ENCODE results near the gene STX16.

Gene STX16

DNA sequence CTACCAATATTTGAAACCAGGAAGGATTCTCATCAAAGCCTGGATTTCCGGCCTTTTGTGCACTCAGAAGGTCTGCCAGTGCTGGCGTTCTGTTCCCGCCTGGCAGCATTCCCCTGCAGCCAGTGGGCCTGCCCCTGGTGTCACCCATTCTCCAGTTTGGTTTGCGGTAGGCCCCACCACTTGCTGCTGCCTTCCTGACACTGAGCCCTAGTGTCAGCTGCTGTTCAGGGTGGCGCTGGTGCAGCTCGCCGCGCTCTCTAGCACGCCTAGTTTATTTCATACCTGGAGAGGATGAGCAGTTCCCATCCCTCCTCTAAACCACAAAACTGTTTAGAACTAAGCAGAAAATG lies 51.1 kb downstream of the STX16 start:
- no peaks in the 10 kb centered on the region for H3K27me3 ChIP-seq (ENCODE audit: insufficient read depth, low read length, poor library complexity)
- H3K27ac ChIP-seq (ENCODE audit: low read depth, low read length) = no peak overlapping the region
- H3K4me3 ChIP-seq (ENCODE audit: low read length) = no peak overlapping the region
- H4K8ac ChIP-seq (ENCODE audit: low read depth, low read length) = no peak overlapping the region
- no peaks in the 10 kb centered on the region for H3K4me1 ChIP-seq (ENCODE audit: control insufficient read depth, low read depth, low read length)
- no peak overlapping the region for H3K18ac ChIP-seq (ENCODE audit: low read length)
- no peak overlapping the region for H3K23ac ChIP-seq (ENCODE audit: low read length)
- H3K36me3 ChIP-seq (ENCODE audit: control insufficient read depth, insufficient read depth, low read length) = no peaks in the 10 kb centered on the region
- H2AK5ac ChIP-seq (ENCODE audit: low read length) = no peak overlapping the region
- H3K79me2 ChIP-seq (ENCODE audit: control insufficient read depth, insufficient read depth, low read length) = no peaks in the 10 kb centered on the region
- H4K5ac ChIP-seq (ENCODE audit: low read length) = no peak overlapping the region
- H3K4me2 ChIP-seq (ENCODE audit: low read length) = no peak overlapping the region
- no peak overlapping the region for H3K4ac ChIP-seq (ENCODE audit: low read depth, low read length)
- H3K9ac ChIP-seq (ENCODE audit: low read length) = no peak overlapping the region
- WGBS (ENCODE audit: extremely low coverage, insufficient coverage, low lambda C conversion rate) = no CpG with 5 or more reads among the region's 9 CpGs
- no peak overlapping the region for H2BK15ac ChIP-seq (replicated peaks; ENCODE audit: low read depth)
- H3K79me1 ChIP-seq (ENCODE audit: low read length) = no peaks in the 10 kb centered on the region
- H2BK5ac ChIP-seq (ENCODE audit: low read length) = no peak overlapping the region
- no peak overlapping the region for H3K56ac ChIP-seq (ENCODE audit: low read length)
- H2BK120ac ChIP-seq (ENCODE audit: low read depth, low read length) = no peak overlapping the region
- DNase-seq = no peak

DNA sequence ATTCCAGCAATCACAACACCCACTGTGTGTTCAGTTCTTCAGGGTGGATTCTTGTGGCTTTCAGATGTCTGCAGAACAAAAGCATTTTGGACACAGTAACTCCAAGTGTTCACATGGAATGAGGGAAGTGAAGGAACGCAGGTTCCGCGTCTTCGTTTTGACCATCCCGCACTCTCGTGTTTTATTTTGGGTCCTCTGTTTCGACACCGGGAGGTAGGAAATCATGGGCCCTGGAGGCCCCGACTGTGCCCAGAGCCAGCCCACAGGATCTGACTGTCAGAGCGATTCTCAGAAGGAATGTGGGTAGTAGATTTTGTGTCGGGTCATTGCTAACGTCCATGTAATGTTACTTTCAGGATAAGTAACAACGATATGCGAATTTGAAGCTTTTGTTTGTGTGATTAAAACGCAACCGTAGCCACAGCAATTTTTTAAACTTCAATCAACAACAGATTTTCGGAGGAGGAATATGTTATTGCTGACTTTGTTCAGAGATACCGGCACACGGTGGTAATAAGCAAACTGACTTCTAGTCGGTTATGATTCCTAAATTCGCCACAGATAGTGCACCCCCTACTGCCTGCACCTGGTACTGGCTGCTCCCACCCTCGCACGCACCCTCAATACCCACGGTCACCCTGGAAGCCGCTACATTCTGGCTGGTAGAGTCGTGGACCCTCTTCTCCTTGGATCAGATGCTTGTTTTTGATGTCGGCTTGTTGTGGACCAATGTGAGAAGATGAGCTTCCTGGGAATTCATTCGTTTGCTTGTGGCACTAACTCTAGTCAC lies 52.0 kb downstream of the STX16 start:
- Histone ChIP-seq H3K4me1 (ENCODE audit: control insufficient read depth, low read depth, low read length) (no peaks in the 10 kb centered on the region), H3K23ac (ENCODE audit: low read length) (no peak overlapping the region), H3K79me1 (ENCODE audit: low read length) (no peaks in the 10 kb centered on the region), H3K27ac (ENCODE audit: low read depth, low read length) (no peak overlapping the region), H3K18ac (ENCODE audit: low read length) (no peak overlapping the region), H3K27me3 (ENCODE audit: insufficient read depth, low read length, poor library complexity) (no peaks in the 10 kb centered on the region), H3K4me2 (ENCODE audit: low read length) (no peak overlapping the region), H3K79me2 (ENCODE audit: control insufficient read depth, insufficient read depth, low read length) (no peaks in the 10 kb centered on the region), H2BK120ac (ENCODE audit: low read depth, low read length) (no peak overlapping the region), H2BK15ac (replicated peaks; ENCODE audit: low read depth) (no peak overlapping the region), H3K4me3 (ENCODE audit: low read length) (no peak overlapping the region), H3K4ac (ENCODE audit: low read depth, low read length) (no peak overlapping the region), H4K8ac (ENCODE audit: low read depth, low read length) (no peak overlapping the region), H4K5ac (ENCODE audit: low read length) (no peak overlapping the region), H3K56ac (ENCODE audit: low read length) (no peak overlapping the region), H3K9ac (ENCODE audit: low read length) (no peak overlapping the region), H3K36me3 (ENCODE audit: control insufficient read depth, insufficient read depth, low read length) (no peaks in the 10 kb centered on the region), H2BK5ac (ENCODE audit: low read length) (no peak overlapping the region), H2AK5ac (ENCODE audit: low read length) (no peak overlapping the region)
- DNase-seq = no peak
- WGBS (ENCODE audit: extremely low coverage, insufficient coverage, low lambda C conversion rate) = no CpG with 5 or more reads among the region's 28 CpGs

DNA sequence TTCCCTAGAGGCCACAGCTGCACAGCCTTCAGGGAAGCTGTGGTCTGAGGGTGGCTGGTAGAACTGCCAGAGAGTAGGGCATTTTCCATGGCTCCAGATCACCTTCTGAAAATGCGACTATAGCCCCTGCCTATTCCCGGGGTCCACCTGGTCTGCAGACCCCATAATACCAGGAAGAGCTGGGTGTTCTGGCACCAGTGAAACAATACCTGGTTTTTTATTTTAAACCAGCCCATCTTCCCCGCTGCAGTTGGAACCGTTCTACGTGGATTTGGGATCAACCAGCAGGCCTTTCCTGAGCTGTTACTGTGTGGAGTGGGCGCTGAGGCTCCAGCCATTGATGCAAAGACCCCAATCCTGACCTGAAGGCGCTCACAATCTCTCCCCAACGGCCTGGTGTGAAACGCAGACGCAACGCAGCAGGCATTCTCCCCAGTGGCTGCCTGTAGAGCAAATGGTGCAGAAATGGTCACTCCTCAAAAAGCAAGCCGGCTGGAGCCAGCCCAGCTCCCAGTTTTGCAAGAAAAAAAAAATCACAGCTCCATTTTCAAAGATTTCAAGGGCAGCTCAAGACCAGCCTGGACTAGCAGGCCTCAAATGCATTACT lies 52.8 kb downstream of the STX16 start:
- no peak overlapping the region for H3K9ac ChIP-seq (ENCODE audit: low read length)
- no peak overlapping the region for H2BK15ac ChIP-seq (replicated peaks; ENCODE audit: low read depth)
- no peaks in the 10 kb centered on the region for H3K36me3 ChIP-seq (ENCODE audit: control insufficient read depth, insufficient read depth, low read length)
- no CpG with 5 or more reads among the region's 12 CpGs for WGBS (ENCODE audit: extremely low coverage, insufficient coverage, low lambda C conversion rate)
- H3K27ac ChIP-seq (ENCODE audit: low read depth, low read length) = no peak overlapping the region
- no peak overlapping the region for H2BK120ac ChIP-seq (ENCODE audit: low read depth, low read length)
- no peak overlapping the region for H4K5ac ChIP-seq (ENCODE audit: low read length)
- H3K27me3 ChIP-seq (ENCODE audit: insufficient read depth, low read length, poor library complexity) = no peaks in the 10 kb centered on the region
- H3K23ac ChIP-seq (ENCODE audit: low read length) = no peak overlapping the region
- no peaks in the 10 kb centered on the region for H3K4me1 ChIP-seq (ENCODE audit: control insufficient read depth, low read depth, low read length)
- no peak overlapping the region for H3K4me2 ChIP-seq (ENCODE audit: low read length)
- H2BK5ac ChIP-seq (ENCODE audit: low read length) = no peak overlapping the region
- no peak overlapping the region for H2AK5ac ChIP-seq (ENCODE audit: low read length)
- H3K56ac ChIP-seq (ENCODE audit: low read length) = no peak overlapping the region
- H3K79me2 ChIP-seq (ENCODE audit: control insufficient read depth, insufficient read depth, low read length) = no peaks in the 10 kb centered on the region
- H3K4ac ChIP-seq (ENCODE audit: low read depth, low read length) = no peak overlapping the region
- no peaks in the 10 kb centered on the region for H3K79me1 ChIP-seq (ENCODE audit: low read length)
- no peak overlapping the region for H3K18ac ChIP-seq (ENCODE audit: low read length)
- no peak overlapping the region for H4K8ac ChIP-seq (ENCODE audit: low read depth, low read length)
- H3K4me3 ChIP-seq (ENCODE audit: low read length) = no peak overlapping the region
- no peak for DNase-seq

DNA sequence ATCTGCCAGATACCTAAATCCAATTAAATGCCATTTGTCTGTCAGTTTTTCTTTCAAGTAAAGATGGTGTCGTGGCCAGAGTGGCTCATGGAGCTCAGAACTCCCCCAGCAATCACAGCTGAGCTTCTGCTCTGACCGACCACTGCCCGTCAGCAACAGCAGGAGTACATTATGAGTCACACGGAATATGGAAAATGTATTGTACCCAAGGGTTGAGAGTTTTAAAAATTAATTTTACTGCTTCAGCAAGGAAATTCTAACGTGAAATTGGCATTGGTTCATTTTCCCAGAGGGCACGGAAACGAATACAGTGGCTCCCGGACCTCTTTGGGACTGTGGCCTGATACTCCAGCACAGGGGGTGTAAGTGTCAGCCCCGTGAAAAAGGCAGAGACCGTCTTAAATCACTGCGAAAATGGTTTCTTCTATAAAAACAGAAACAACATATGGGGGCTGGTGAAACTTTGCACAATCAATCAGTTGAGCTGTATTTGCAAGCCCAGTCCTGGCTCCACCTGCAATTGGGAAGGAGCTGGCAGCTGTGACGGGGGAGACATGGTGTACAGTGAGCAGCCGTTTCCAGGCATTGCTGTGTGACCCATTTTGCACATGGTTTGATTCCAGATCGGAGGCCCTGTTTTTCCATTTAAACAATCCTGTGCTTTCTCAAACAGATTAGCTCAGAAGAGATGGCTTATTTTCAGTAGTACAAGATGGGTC lies 54.3 kb downstream of the STX16 start:
- H3K36me3 ChIP-seq (ENCODE audit: control insufficient read depth, insufficient read depth, low read length) = no peaks in the 10 kb centered on the region
- H4K8ac ChIP-seq (ENCODE audit: low read depth, low read length) = no peak overlapping the region
- H3K79me1 ChIP-seq (ENCODE audit: low read length) = no peaks in the 10 kb centered on the region
- H2BK15ac ChIP-seq (replicated peaks; ENCODE audit: low read depth) = no peak overlapping the region
- H3K4me2 ChIP-seq (ENCODE audit: low read length) = no peak overlapping the region
- no peak overlapping the region for H3K27ac ChIP-seq (ENCODE audit: low read depth, low read length)
- H3K27me3 ChIP-seq (ENCODE audit: insufficient read depth, low read length, poor library complexity) = no peaks in the 10 kb centered on the region
- no peak for DNase-seq
- no peak overlapping the region for H3K4ac ChIP-seq (ENCODE audit: low read depth, low read length)
- no peak overlapping the region for H3K23ac ChIP-seq (ENCODE audit: low read length)
- no peak overlapping the region for H2BK5ac ChIP-seq (ENCODE audit: low read length)
- no CpG with 5 or more reads among the region's 14 CpGs for WGBS (ENCODE audit: extremely low coverage, insufficient coverage, low lambda C conversion rate)
- H3K4me3 ChIP-seq (ENCODE audit: low read length) = no peak overlapping the region
- H3K18ac ChIP-seq (ENCODE audit: low read length) = no peak overlapping the region
- H2BK120ac ChIP-seq (ENCODE audit: low read depth, low read length) = no peak overlapping the region
- no peak overlapping the region for H2AK5ac ChIP-seq (ENCODE audit: low read length)
- H4K5ac ChIP-seq (ENCODE audit: low read length) = no peak overlapping the region
- no peak overlapping the region for H3K56ac ChIP-seq (ENCODE audit: low read length)
- no peaks in the 10 kb centered on the region for H3K79me2 ChIP-seq (ENCODE audit: control insufficient read depth, insufficient read depth, low read length)
- H3K9ac ChIP-seq (ENCODE audit: low read length) = no peak overlapping the region
- no peaks in the 10 kb centered on the region for H3K4me1 ChIP-seq (ENCODE audit: control insufficient read depth, low read depth, low read length)

DNA sequence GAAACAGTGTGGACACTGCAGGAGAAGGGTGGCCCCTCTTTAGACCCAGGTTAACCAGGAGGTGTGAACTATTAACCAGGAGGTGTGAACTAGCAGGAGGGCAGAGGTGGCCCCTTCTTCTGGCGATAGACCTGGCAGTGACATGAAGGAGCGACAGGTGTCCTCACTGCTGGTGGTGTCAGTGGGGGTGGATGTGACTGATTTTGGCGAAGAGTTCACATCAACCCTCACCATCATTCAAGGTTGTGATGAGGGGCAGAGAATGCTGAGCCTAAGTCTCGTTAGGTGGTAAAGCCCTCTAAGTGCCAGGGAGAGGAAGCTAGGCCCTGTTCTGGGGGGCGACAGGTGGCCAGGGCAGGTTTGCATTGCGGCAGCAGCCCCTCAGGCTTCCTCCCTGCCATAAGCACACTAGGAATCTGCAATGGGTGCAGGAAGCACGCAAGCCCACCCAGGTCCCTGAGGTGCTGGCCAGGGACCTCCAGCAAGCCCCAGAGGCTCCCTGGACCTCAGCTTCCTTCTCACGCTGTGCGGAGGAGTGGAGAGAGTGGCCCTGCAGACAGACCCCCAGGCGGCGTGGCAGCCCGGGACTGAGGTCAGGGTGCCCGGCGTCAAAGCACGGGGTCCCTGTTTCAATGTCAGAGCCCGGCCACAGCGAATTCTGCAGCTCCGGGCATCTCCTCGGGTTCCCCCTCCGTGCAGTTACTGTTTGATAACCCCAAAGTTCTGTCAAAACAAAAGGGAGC lies 55.2 kb downstream of the STX16 start:
- Histone ChIP-seq H2BK15ac (replicated peaks; ENCODE audit: low read depth) (no peak overlapping the region), H3K9ac (ENCODE audit: low read length) (no peak overlapping the region), H3K23ac (ENCODE audit: low read length) (no peak overlapping the region), H3K27me3 (ENCODE audit: insufficient read depth, low read length, poor library complexity) (no peaks in the 10 kb centered on the region), H3K4me3 (ENCODE audit: low read length) (no peak overlapping the region), H3K4me1 (ENCODE audit: control insufficient read depth, low read depth, low read length) (no peaks in the 10 kb centered on the region), H3K4me2 (ENCODE audit: low read length) (no peak overlapping the region), H2AK5ac (ENCODE audit: low read length) (no peak overlapping the region), H3K27ac (ENCODE audit: low read depth, low read length) (no peak overlapping the region), H3K36me3 (ENCODE audit: control insufficient read depth, insufficient read depth, low read length) (no peaks in the 10 kb centered on the region), H3K4ac (ENCODE audit: low read depth, low read length) (no peak overlapping the region), H2BK120ac (ENCODE audit: low read depth, low read length) (no peak overlapping the region), H4K8ac (ENCODE audit: low read depth, low read length) (no peak overlapping the region), H2BK5ac (ENCODE audit: low read length) (no peak overlapping the region), H4K5ac (ENCODE audit: low read length) (no peak overlapping the region), H3K79me1 (ENCODE audit: low read length) (no peaks in the 10 kb centered on the region), H3K18ac (ENCODE audit: low read length) (no peak overlapping the region), H3K79me2 (ENCODE audit: control insufficient read depth, insufficient read depth, low read length) (no peaks in the 10 kb centered on the region), H3K56ac (ENCODE audit: low read length) (no peak overlapping the region)
- no peak for DNase-seq
- no CpG with 5 or more reads among the region's 20 CpGs for WGBS (ENCODE audit: extremely low coverage, insufficient coverage, low lambda C conversion rate)

Data from mesendoderm (in vitro differentiated cells).